NB4 (cell line): Measurements from ENCODE around the gene COX10.

Experiments
- DNase-seq: peaks from one replicate; pipeline ENCODE4 v3.0.0; 2010; ENCODE audit warnings: low read depth
- H3K4me3 ChIP-seq: one replicate; pipeline ENCODE4 v1.5.1; 2011; ENCODE audit warnings: mild to moderate bottlenecking, low read depth, low read length, moderate library complexity
- CTCF ChIP-seq: IDR thresholded peaks from one replicate; pipeline ENCODE4 v1.5.1; 2012; ENCODE audit warnings: low read depth, low read length
- MAX ChIP-seq: IDR thresholded peaks from 2 replicates; pipeline ENCODE4 v1.6.1; 2011; ENCODE audit warnings: low read depth, low read length
- MYC ChIP-seq: IDR thresholded peaks from 2 replicates; pipeline ENCODE4 v1.6.1; 2011; ENCODE audit warnings: low read depth, low read length
- POLR2A ChIP-seq: IDR thresholded peaks from 2 replicates; pipeline ENCODE4 v1.6.1; 2011; ENCODE audit warnings: mild to moderate bottlenecking; ENCODE audit not compliant: insufficient read length; ENCODE audit errors: extremely low read depth

The COX10 gene

GRCh38 chr17:14197057-14197456 is 127.8 kb downstream of the COX10 start:
- no peak overlapping the region for H3K4me3 ChIP-seq
- no peak for DNase-seq
- no peak for TF ChIP-seq POLR2A
- TF ChIP-seq MAX: no peak
- no peak for TF ChIP-seq MYC
- no peak for TF ChIP-seq CTCF

GRCh38 chr17:14197586-14197985 is 128.3 kb downstream of the COX10 start:
- H3K4me3 ChIP-seq: no peak overlapping the region
- no peak for DNase-seq
- TF ChIP-seq CTCF (no peak), MAX (no peak), POLR2A (no peak), MYC (no peak)

GRCh38 chr17:14198013-14198412 is 128.7 kb downstream of the COX10 start:
- no peak overlapping the region for H3K4me3 ChIP-seq
- TF ChIP-seq MAX (no peak), MYC (no peak), CTCF (no peak), POLR2A (no peak)
- DNase-seq: no peak

GRCh38 chr17:14198575-14198974 is 129.3 kb downstream of the COX10 start:
- TF ChIP-seq CTCF: no peak
- no peak for TF ChIP-seq POLR2A
- no peak for TF ChIP-seq MYC
- no peak for TF ChIP-seq MAX
- H3K4me3 ChIP-seq: no peak overlapping the region
- DNase-seq: no peak

- DNase-seq: no peak
- TF ChIP-seq CTCF (no peak), MAX (no peak), POLR2A (no peak), MYC (no peak)
- H3K4me3 ChIP-seq: no peak overlapping the region
Measured at GRCh38 chr17:14199601-14200000, 130.3 kb downstream of the COX10 start.

GRCh38 chr17:14200354-14200753 is 131.1 kb downstream of the COX10 start:
- DNase-seq: no peak
- H3K4me3 ChIP-seq: no peak overlapping the region
- TF ChIP-seq MAX (no peak), CTCF (no peak), MYC (no peak), POLR2A (no peak)
